GM12801 (cell line): Measurements from ENCODE around the gene CYP2S1.

Source experiments
- TF ChIP-seq, protein P1 (sequence below): IDR thresholded peaks from one replicate; pipeline ENCODE4 v1.5.1; 2011; ENCODE audit warnings: control low read depth; ENCODE audit not compliant: insufficient read length; ENCODE audit errors: extremely low read depth

Gene CYP2S1

DNA sequence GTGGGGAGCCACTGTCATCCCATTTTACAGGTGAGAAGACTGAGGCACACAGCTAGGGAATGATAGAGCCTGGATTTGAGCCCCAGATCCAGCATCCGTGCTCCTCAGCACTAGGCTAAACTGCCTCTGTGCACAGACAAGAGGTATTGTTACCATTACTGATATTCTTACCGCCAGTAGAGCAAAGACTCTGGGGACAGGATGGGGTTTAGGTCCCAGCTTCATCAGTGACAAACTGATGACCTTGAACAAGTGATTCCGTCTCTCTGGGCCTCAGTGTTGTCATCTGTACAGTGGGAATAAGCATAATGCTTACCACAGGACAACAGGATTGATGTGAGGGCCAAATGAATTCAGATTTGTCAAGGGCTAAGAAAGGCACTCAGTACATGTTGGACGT, 42.5 kb downstream of the CYP2S1 start:
- TF ChIP-seq, protein P1, sequence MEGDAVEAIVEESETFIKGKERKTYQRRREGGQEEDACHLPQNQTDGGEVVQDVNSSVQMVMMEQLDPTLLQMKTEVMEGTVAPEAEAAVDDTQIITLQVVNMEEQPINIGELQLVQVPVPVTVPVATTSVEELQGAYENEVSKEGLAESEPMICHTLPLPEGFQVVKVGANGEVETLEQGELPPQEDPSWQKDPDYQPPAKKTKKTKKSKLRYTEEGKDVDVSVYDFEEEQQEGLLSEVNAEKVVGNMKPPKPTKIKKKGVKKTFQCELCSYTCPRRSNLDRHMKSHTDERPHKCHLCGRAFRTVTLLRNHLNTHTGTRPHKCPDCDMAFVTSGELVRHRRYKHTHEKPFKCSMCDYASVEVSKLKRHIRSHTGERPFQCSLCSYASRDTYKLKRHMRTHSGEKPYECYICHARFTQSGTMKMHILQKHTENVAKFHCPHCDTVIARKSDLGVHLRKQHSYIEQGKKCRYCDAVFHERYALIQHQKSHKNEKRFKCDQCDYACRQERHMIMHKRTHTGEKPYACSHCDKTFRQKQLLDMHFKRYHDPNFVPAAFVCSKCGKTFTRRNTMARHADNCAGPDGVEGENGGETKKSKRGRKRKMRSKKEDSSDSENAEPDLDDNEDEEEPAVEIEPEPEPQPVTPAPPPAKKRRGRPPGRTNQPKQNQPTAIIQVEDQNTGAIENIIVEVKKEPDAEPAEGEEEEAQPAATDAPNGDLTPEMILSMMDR: no peak

DNA sequence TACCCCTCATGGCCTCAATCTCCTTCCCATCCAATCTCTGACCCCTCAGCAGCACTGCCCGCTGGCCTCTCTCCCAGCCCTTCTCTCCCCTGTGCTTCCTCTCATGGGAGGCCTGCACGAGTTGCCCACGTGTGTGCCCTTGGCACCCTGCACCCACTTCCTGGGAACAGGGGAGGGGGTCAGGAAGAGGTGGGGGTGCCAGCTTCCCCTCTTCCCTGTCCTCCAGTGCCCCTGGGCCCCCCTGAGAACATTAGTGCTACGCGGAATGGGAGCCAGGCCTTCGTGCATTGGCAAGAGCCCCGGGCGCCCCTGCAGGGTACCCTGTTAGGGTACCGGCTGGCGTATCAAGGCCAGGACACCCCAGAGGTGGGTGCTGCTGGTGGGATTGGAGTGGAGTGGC, 45.2 kb downstream of the CYP2S1 start:
- TF ChIP-seq, protein P1: no peak

DNA sequence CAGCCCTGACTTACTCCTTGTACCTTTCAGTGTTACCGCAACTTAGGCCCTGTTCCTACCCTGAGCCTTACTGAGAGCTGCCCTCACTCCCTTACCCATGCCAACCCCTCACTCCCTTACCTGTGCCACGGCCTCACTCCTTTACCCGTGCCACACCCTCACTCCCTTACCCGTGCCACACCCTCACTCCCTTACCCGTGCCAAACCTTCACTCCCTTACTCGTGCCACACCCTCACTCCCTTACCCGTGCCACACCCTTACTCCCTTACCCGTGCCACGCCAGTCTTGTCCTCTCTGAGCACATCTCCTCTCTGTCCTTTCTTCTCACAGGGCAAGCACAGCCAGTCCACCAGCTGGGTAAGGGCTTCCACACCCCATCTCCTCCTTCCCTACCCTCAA, 46.3 kb downstream of the CYP2S1 start:
- TF ChIP-seq, protein P1: no peak

DNA sequence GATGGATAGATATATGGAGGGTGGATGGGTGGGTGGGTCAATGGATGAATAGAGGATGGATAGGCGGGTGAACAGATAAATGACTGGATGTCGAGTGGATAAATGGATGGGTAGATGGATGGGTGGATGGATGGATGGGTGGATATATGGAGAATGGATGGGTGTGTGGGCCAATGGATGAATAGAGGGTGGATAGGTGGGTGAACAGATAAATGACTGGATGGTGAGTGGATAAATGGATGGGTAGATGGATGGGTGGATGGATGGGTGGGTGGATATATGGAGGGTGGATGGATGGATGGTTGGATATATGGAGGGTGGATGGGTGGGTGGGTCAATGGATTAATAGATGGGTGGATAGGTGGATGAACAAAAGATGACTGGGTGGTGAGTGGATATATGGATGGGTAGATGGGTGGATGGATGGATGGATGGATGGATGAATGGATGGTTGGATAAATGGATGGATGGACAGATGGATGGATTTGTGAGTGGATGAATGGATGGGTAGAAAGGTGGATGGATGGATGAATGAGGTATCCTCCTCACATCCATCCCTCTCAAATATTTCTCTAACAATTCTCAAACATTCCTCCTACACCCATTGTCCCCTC, 47.0 kb downstream of the CYP2S1 start:
- TF ChIP-seq, protein P1: no peak

DNA sequence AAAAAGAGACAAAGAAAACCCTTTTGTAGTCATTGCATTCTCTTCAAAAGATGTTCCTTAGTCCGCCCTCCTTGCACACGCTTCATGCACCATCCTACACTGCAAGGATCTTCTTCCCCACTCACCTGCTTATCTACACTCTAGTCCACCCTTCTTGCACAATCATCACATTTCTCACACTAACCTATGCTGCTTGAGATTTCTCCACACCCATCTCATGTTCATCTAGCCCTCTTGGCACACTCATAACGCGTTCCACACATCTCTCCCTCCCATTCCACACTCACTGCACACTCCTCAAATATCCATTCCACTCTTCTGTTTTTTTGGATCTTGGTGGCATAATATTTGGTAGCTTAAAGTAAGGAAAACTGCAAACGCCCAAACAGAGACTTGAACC, 48.8 kb downstream of the CYP2S1 start:
- TF ChIP-seq, protein P1: no peak

DNA sequence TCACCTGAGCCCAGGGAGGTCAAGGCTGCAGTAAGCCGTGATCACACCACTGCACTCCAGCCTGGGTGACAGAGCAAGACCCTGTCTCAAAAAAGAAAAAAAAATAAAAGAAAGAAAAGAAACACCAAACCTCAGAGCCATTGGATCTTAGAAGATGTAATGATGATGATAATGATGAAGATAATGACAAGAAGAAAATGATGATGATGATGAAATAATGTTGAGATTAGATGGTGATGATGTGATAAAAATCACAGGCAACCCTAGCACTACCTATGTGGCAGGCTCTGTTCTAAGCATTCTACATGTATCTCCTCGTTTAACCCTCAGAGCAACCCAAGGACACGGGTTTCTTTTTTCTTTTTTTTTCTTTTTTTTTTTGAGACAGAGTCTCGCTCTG, 51.1 kb downstream of the CYP2S1 start:
- TF ChIP-seq, protein P1: no peak

DNA sequence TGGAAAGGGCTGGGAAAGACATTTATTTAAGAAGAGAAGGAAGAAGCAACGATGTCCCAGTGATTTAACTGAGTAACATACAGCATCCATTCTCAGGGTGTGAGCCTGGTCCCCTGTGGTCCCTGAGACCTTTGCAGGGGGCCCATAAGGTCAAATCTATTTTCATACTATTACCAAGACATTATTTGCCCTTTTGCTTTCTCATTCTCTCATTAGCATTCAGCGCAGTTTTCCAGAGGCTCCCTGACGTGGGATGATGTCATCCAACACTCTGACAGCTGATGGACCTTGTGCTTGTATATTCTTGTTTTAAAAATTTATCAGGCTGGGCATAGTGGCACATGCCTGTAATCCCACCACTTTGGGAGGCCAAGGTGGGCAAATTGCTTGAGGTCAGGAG, 52.8 kb downstream of the CYP2S1 start:
- TF ChIP-seq, protein P1: no peak
